AG09309 (cell line): ENCODE measurements around the gene BRCC3.

Source experiments
- DNase-seq: peaks from one replicate; pipeline ENCODE4 v3.0.0-alpha.2; 2010; ENCODE audit warnings: low read depth
- H3K4me3 ChIP-seq: 2 replicates; pipeline ENCODE4 v1.5.1; 2011; ENCODE audit warnings: mild to moderate bottlenecking, low read depth, low read length, moderate library complexity; ENCODE audit not compliant: control insufficient read depth
- CTCF ChIP-seq: IDR thresholded peaks from 2 replicates; pipeline ENCODE4 v1.5.1; 2011; ENCODE audit warnings: mild to moderate bottlenecking, low read depth, low read length, inconsistent platforms; ENCODE audit not compliant: insufficient read depth, control insufficient read depth; ENCODE audit errors: missing control alignments

Gene BRCC3

DNA sequence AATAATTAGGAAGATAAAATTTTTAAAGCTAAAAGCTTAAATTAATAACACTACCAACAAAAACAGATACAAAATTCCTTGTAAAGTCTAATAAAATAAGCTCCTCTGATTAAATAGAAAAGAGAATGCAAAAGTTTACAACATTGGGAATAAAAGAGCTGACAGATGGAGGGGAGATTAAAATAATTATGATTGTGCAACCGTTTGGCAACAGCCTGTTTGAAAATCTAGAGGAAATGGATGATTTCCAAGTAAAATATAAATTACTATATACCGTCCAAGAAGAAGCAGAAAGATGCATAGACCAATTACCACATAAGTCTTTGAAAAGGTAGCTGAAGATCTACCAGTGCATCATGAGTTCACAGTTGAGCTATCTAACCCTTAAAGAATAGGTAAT is 98.6 kb downstream of the BRCC3 start:
- no peak for TF ChIP-seq CTCF
- DNase-seq, result no peak
- H3K4me3 ChIP-seq, result no peak overlapping the region
